K562 (cell line): Measurements from ENCODE around the gene TMPRSS7. TPM values are rescaled to one million over a fixed set of nuclear protein-coding genes. Genes with fewer than 3 reads are reported as not detected.

ENCODE experiments used
- CBX8 ChIP-seq: fragments of 200-600 bp; sonication (generic); IDR thresholded peaks from 2 replicates; pipeline ENCODE4 v1.6.1; 2012; ENCODE audit warnings: borderline replicate concordance, mixed run types, low read depth, mild to moderate bottlenecking, moderate library complexity, mixed read lengths, low read length, control low read depth, inconsistent platforms; ENCODE audit not compliant: poor library complexity, severe bottlenecking; ENCODE audit errors: extremely low read depth
- FOXA1 ChIP-seq: fragments of 450-650 bp; IDR thresholded peaks from 2 replicates; pipeline ENCODE4 v1.6.1; 2016; ENCODE audit warnings: mild to moderate bottlenecking, borderline replicate concordance
- NCOA1 ChIP-seq: fragments of 450-650 bp; IDR thresholded peaks from 2 replicates; pipeline ENCODE4 v1.6.1; 2016; ENCODE audit warnings: low read depth
- SRSF9 ChIP-seq: fragments of 200-400 bp; formaldehyde crosslinking; IDR thresholded peaks from 2 replicates; pipeline ENCODE4 v1.6.1; 2017; ENCODE audit warnings: low read depth, low read length, borderline replicate concordance
- ZNF707 ChIP-seq: fragments of 250-450 bp; sonication (Bioruptor Pico); conservative IDR thresholded peaks from 2 replicates; pipeline ENCODE4 v1.8.0; 2022; ENCODE audit warnings: inconsistent platforms, mild to moderate bottlenecking, moderate library complexity
- polyA plus RNA-seq, 8 experiments: library from polyadenylated mRNA; depleted of rRNA in 4 of 8; stranded (reverse) in 5 of 8; unstranded in 3 of 8; fragments of >200 nt; fragmentation: Nextera tagmentation in 2 of 8; fragmentation: Illumina TruSeq in 1 of 8; extraction: Ambion mirVana in 2 of 8; extraction: Trizol in 1 of 8; gene quantifications; 2 replicates each; pipeline versions ENCODE4 v1.2.1 to v1.2.3, GENCODE V29; 2011 to 2014; ENCODE audit warnings: inconsistent platforms in 1 of 8, missing spikeins in 1 of 8
- total RNA-seq, 7 experiments: library from RNA; depleted of rRNA in 6 of 7; stranded (reverse); fragments of >200 nt in 6 of 7; fragmentation: Illumina TruSeq in 2 of 7; extraction: Trizol in 2 of 7; gene quantifications; 2 replicates each; pipeline versions ENCODE4 v1.2.1 to v1.2.3, GENCODE V29; 2011 to 2021; ENCODE audit warnings: low replicate concordance in 1 of 7
- TF ChIP-seq, protein P1 (sequence below), 2 experiments: IDR thresholded peaks in 1 of 2; conservative IDR thresholded peaks in 1 of 2; 2 replicates each; pipeline ENCODE4 v1.6.1; 2016; ENCODE audit warnings: low read depth in 2 of 2, mild to moderate bottlenecking in 1 of 2, missing compliant biosample characterization in 1 of 2, missing genetic modification characterization in 1 of 2, moderate library complexity in 1 of 2
- TF ChIP-seq, protein P2 (sequence below): fragments of 450-650 bp; IDR thresholded peaks from 2 replicates; pipeline ENCODE4 v1.6.1; 2016; ENCODE audit warnings: antibody characterized with exemption
- TF ChIP-seq, protein P3 (sequence below), 2 experiments: fragments of 450-650 bp; formaldehyde crosslinking in 1 of 2; IDR thresholded peaks; 2 replicates each; pipeline versions ENCODE4 v1.4.0 to v1.6.1; 2014 to 2020; ENCODE audit warnings: mild to moderate bottlenecking in 2 of 2, borderline replicate concordance in 1 of 2, low read depth in 1 of 2
- TF ChIP-seq, protein P4 (sequence below): fragments of 250-450 bp; sonication (Bioruptor Pico); IDR thresholded peaks from 2 replicates; pipeline ENCODE4 v1.4.0; 2020; ENCODE audit warnings: borderline replicate concordance
- TF ChIP-seq, protein P5 (sequence below): fragments of 450-650 bp; formaldehyde crosslinking; IDR thresholded peaks from 2 replicates; pipeline ENCODE4 v1.4.0; 2020; ENCODE audit warnings: mild to moderate bottlenecking

The TMPRSS7 gene
- total and polyA plus RNA-seq, 9 of the 15 experiments (the other 6 are each of a cell fraction or from before 2014, with no cell fraction given): not detected

DNA sequence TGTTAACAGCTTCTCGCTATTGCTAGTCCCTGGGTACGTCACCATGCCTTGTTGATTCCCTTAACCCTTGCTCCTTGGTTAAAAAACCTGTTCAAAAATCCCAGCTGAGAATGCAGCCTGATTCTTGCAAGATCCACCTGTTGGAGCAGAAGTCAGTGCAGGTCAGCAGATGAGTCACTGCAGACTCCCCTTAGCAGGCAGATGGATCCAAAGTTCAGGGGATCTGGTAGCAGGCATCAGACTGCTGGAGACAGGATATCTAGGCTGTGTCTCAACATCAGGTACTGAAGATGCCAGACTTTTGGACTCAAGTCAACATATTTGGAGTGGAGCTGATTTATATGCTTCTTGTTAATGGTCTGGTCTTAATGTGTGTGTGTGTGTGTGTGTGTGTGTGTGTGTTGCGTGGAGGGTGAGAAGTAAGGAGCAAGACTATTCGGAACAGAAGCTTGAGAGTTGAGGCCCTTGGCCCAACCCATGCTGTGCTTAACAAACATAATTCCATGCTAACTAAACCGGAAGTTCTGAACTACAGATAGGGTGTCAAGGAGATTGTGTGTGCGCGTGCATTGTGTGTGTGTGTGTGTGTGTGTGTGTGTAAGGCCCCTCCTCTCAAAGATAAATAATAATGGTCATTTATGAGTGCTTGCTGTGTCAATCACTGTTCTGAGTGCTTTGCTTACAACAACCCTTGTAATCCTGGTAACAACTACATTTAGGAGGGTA lies 50.6 kb downstream of the TMPRSS7 start (continued):
- TF ChIP-seq, protein P1, sequence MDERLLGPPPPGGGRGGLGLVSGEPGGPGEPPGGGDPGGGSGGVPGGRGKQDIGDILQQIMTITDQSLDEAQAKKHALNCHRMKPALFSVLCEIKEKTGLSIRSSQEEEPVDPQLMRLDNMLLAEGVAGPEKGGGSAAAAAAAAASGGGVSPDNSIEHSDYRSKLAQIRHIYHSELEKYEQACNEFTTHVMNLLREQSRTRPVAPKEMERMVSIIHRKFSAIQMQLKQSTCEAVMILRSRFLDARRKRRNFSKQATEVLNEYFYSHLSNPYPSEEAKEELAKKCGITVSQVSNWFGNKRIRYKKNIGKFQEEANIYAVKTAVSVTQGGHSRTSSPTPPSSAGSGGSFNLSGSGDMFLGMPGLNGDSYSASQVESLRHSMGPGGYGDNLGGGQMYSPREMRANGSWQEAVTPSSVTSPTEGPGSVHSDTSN (CRISPR knock-in tag; IDR thresholded peaks at IDR 0.05; ENCODE audit: low read depth): no peak
- TF ChIP-seq, protein P1 (tag; conservative IDR thresholded peaks at IDR 0.05; ENCODE audit: low read depth): no peak
- TF ChIP-seq, protein P2, sequence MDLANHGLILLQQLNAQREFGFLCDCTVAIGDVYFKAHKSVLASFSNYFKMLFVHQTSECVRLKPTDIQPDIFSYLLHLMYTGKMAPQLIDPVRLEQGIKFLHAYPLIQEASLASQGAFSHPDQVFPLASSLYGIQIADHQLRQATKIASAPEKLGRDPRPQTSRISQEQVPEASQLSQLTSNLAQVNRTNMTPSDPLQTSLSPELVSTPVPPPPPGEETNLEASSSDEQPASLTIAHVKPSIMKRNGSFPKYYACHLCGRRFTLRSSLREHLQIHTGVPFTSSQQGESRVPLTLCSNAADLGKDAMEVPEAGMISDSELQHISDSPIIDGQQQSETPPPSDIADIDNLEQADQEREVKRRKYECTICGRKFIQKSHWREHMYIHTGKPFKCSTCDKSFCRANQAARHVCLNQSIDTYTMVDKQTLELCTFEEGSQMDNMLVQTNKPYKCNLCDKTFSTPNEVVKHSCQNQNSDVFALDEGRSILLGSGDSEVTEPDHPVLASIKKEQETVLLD: no peak
- TF ChIP-seq CBX8 (no peak), FOXA1 (no peak), ZNF707 (CRISPR knock-in tag) (no peak), NCOA1 (no peak), SRSF9 (no peak)
- TF ChIP-seq, protein P3, sequence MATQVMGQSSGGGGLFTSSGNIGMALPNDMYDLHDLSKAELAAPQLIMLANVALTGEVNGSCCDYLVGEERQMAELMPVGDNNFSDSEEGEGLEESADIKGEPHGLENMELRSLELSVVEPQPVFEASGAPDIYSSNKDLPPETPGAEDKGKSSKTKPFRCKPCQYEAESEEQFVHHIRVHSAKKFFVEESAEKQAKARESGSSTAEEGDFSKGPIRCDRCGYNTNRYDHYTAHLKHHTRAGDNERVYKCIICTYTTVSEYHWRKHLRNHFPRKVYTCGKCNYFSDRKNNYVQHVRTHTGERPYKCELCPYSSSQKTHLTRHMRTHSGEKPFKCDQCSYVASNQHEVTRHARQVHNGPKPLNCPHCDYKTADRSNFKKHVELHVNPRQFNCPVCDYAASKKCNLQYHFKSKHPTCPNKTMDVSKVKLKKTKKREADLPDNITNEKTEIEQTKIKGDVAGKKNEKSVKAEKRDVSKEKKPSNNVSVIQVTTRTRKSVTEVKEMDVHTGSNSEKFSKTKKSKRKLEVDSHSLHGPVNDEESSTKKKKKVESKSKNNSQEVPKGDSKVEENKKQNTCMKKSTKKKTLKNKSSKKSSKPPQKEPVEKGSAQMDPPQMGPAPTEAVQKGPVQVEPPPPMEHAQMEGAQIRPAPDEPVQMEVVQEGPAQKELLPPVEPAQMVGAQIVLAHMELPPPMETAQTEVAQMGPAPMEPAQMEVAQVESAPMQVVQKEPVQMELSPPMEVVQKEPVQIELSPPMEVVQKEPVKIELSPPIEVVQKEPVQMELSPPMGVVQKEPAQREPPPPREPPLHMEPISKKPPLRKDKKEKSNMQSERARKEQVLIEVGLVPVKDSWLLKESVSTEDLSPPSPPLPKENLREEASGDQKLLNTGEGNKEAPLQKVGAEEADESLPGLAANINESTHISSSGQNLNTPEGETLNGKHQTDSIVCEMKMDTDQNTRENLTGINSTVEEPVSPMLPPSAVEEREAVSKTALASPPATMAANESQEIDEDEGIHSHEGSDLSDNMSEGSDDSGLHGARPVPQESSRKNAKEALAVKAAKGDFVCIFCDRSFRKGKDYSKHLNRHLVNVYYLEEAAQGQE (IDR thresholded peaks at IDR 0.05; ENCODE audit: borderline replicate concordance): no peak
- TF ChIP-seq, protein P3 (CRISPR knock-in tag; IDR thresholded peaks at IDR 0.05; ENCODE audit: low read depth): no peak
- TF ChIP-seq, protein P4, sequence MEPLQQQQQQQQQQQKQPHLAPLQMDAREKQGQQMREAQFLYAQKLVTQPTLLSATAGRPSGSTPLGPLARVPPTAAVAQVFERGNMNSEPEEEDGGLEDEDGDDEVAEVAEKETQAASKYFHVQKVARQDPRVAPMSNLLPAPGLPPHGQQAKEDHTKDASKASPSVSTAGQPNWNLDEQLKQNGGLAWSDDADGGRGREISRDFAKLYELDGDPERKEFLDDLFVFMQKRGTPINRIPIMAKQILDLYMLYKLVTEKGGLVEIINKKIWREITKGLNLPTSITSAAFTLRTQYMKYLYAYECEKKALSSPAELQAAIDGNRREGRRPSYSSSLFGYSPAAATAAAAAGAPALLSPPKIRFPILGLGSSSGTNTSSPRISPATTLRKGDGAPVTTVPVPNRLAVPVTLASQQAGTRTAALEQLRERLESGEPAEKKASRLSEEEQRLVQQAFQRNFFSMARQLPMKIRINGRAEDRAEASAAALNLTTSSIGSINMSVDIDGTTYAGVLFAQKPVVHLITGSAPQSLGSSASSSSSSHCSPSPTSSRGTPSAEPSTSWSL (CRISPR knock-in tag): no peak
- TF ChIP-seq, protein P5, sequence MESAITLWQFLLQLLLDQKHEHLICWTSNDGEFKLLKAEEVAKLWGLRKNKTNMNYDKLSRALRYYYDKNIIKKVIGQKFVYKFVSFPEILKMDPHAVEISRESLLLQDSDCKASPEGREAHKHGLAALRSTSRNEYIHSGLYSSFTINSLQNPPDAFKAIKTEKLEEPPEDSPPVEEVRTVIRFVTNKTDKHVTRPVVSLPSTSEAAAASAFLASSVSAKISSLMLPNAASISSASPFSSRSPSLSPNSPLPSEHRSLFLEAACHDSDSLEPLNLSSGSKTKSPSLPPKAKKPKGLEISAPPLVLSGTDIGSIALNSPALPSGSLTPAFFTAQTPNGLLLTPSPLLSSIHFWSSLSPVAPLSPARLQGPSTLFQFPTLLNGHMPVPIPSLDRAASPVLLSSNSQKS (CRISPR knock-in tag): no peak
- TF ChIP-seq, all 486 proteins: peak for 0
